Measurements from ENCODE around the gene ZNF239.

The ZNF239 gene

GRCh38 chr10:43616697-43617370 is 42.4 kb upstream of the ZNF239 start:
- peaks cover 54% of the 10 kb centered on the region for H3K36me3 ChIP-seq (ENCODE audit: low read depth)
- ATAC-seq (ENCODE audit: low read depth): no peak
- H3K27ac ChIP-seq (ENCODE audit: poor library complexity, severe bottlenecking): no peak overlapping the region
- H3K4me1 ChIP-seq (ENCODE audit: insufficient read depth, poor library complexity, severe bottlenecking): no peaks in the 10 kb centered on the region
- no peak for TF ChIP-seq CTCF (IDR thresholded peaks at IDR 0.05; ENCODE audit: poor library complexity, severe bottlenecking)
- no peaks in the 10 kb centered on the region for H3K27me3 ChIP-seq (ENCODE audit: insufficient read depth, poor library complexity, severe bottlenecking)
- peaks cover 23% of the 10 kb centered on the region for H3K9me3 ChIP-seq (ENCODE audit: severe bottlenecking)
- H3K4me3 ChIP-seq (ENCODE audit: severe bottlenecking): no peak overlapping the region
- no peak for DNase-seq (ENCODE audit: low spot score)

- H3K27me3 ChIP-seq (ENCODE audit: insufficient read depth, poor library complexity, severe bottlenecking): no peaks in the 10 kb centered on the region
- peaks cover 5% of the 10 kb centered on the region for H3K4me1 ChIP-seq (ENCODE audit: insufficient read depth, poor library complexity, severe bottlenecking)
- H3K27ac ChIP-seq (ENCODE audit: poor library complexity, severe bottlenecking): no peak overlapping the region
- TF ChIP-seq CTCF (IDR thresholded peaks at IDR 0.05; ENCODE audit: poor library complexity, severe bottlenecking): no peak
- peaks cover 57% of the 10 kb centered on the region for H3K36me3 ChIP-seq (ENCODE audit: low read depth)
- no peak for ATAC-seq (ENCODE audit: low read depth)
- DNase-seq (ENCODE audit: low spot score): no peak
- peaks cover 8% of the 10 kb centered on the region for H3K9me3 ChIP-seq (ENCODE audit: severe bottlenecking)
- no peak overlapping the region for H3K4me3 ChIP-seq (ENCODE audit: severe bottlenecking)
Measured at GRCh38 chr10:43610636-43611035, 36.2 kb upstream of the ZNF239 start.

GRCh38 chr10:43607199-43607573 is 32.8 kb upstream of the ZNF239 start:
- peaks cover 4% of the 10 kb centered on the region for H3K9me3 ChIP-seq (ENCODE audit: severe bottlenecking)
- H3K4me1 ChIP-seq (ENCODE audit: insufficient read depth, poor library complexity, severe bottlenecking): peaks cover 5% of the 10 kb centered on the region
- DNase-seq (ENCODE audit: low spot score) (no peak), ATAC-seq (ENCODE audit: low read depth) (no peak)
- H3K27me3 ChIP-seq (ENCODE audit: insufficient read depth, poor library complexity, severe bottlenecking): no peaks in the 10 kb centered on the region
- H3K4me3 ChIP-seq (ENCODE audit: severe bottlenecking): peak overlapping the region; percentile 61
- no peak overlapping the region for H3K27ac ChIP-seq (ENCODE audit: poor library complexity, severe bottlenecking)
- TF ChIP-seq CTCF (IDR thresholded peaks at IDR 0.05; ENCODE audit: poor library complexity, severe bottlenecking): no peak
- H3K36me3 ChIP-seq (ENCODE audit: low read depth): peaks cover 23% of the 10 kb centered on the region

- Histone ChIP-seq H3K4me3 (ENCODE audit: severe bottlenecking) (peak within 1 kb of the TSS; percentile 61), H3K36me3 (ENCODE audit: low read depth) (peaks cover 18% of the 10 kb centered on the region), H3K4me1 (ENCODE audit: insufficient read depth, poor library complexity, severe bottlenecking) (peaks cover 5% of the 10 kb centered on the region), H3K27me3 (ENCODE audit: insufficient read depth, poor library complexity, severe bottlenecking) (no peaks in the 10 kb centered on the region), H3K9me3 (ENCODE audit: severe bottlenecking) (peaks cover 4% of the 10 kb centered on the region), H3K27ac (ENCODE audit: poor library complexity, severe bottlenecking) (no peak within 1 kb of the TSS)
- ATAC-seq (ENCODE audit: low read depth): peak; percentile 93
- no peak for TF ChIP-seq CTCF (IDR thresholded peaks at IDR 0.05; ENCODE audit: poor library complexity, severe bottlenecking)
- DNase-seq (ENCODE audit: low spot score): peak; percentile 69
Measured at GRCh38 chr10:43606323-43607198, 32.1 kb upstream of the ZNF239 start, which contains the start of gene ZNF485. Gene ZNF485, plus strand, starts transcription at chr10:43606438. Its CDS starts 613 bp downstream, at chr10:43607051.

Measured in RWPE2 (cell line).